TTC549 (cell line): ENCODE measurements around the gene IRAK2.

Source experiments
- FAIRE-seq: peaks from 2 replicates; lab custom pipeline; 2012; peaks lifted over from hg19 to GRCh38; lab: Jason Lieb, UNC

IRAK2 gene

GRCh38 chr3:10189557-10190354 lies 25.0 kb downstream of the IRAK2 start:
- no peak for FAIRE-seq

GRCh38 chr3:10192953-10193691 lies 28.4 kb downstream of the IRAK2 start:
- no peak for FAIRE-seq

GRCh38 chr3:10193692-10194327 lies 29.1 kb downstream of the IRAK2 start:
- no peak for FAIRE-seq

- FAIRE-seq, result no peak
Observed at GRCh38 chr3:10194328-10195071, 29.8 kb downstream of the IRAK2 start.

- no peak for FAIRE-seq
Observed at GRCh38 chr3:10195366-10196089, 30.8 kb downstream of the IRAK2 start.

GRCh38 chr3:10196389-10197052 lies 31.8 kb downstream of the IRAK2 start:
- FAIRE-seq, result no peak

- no peak for FAIRE-seq
Observed at GRCh38 chr3:10198226-10198625, 33.5 kb downstream of the IRAK2 start.

- no peak for FAIRE-seq
Observed at GRCh38 chr3:10198761-10199649, 34.3 kb downstream of the IRAK2 start.

GRCh38 chr3:10204921-10205320 lies 40.2 kb downstream of the IRAK2 start:
- no peak for FAIRE-seq

GRCh38 chr3:10205451-10206165 lies 40.9 kb downstream of the IRAK2 start:
- no peak for FAIRE-seq

GRCh38 chr3:10206166-10206511 lies 41.4 kb downstream of the IRAK2 start:
- FAIRE-seq, result no peak

- no peak for FAIRE-seq
Observed at GRCh38 chr3:10213156-10213792, 48.6 kb downstream of the IRAK2 start.

- FAIRE-seq, result no peak
Observed at GRCh38 chr3:10215578-10216368, 51.1 kb downstream of the IRAK2 start.

- no peak for FAIRE-seq
Observed at GRCh38 chr3:10217359-10217758, 52.6 kb downstream of the IRAK2 start.

- FAIRE-seq, result no peak
Observed at GRCh38 chr3:10219737-10220136, 55.0 kb downstream of the IRAK2 start.

- FAIRE-seq, result no peak
Observed at GRCh38 chr3:10223676-10224639, 59.2 kb downstream of the IRAK2 start.
